Lung (tissue), 12 donors: ENCODE data around the gene UGT1A1. TPM values are rescaled to one million over a fixed set of nuclear protein-coding genes. Genes with fewer than 3 reads are reported as not detected.

Experiments
- ATAC-seq: fragments of 200-7000 bp; cut with Tn5 transposase; one replicate; pipeline ENCODE4 v1.9.1; 2020; ENCODE audit warnings: moderate number of reproducible peaks; ENCODE audit not compliant: insufficient read depth, low FRiP score
- DNase-seq, 3 donors: peaks; one replicate each; pipeline ENCODE4 v3.0.0-alpha.2; 2013 to 2017
- H3K27ac ChIP-seq, 2 donors: one replicate each; pipeline ENCODE4 v1.5.1; 2013; ENCODE audit warnings: mild to moderate bottlenecking in 2 of 2, moderate library complexity in 2 of 2, control low read depth in 1 of 2, inconsistent platforms in 1 of 2, low read depth in 1 of 2, low read length in 1 of 2
- H3K27me3 ChIP-seq, 3 donors: one replicate each; pipeline ENCODE4 v1.5.1; 2013; ENCODE audit warnings: low read length in 2 of 3; ENCODE audit not compliant: control insufficient read depth in 3 of 3, insufficient read depth in 3 of 3
- H3K36me3 ChIP-seq, 4 donors: one replicate each; pipeline ENCODE4 v1.5.1; 2013; ENCODE audit warnings: low read length in 4 of 4, mild to moderate bottlenecking in 1 of 4, moderate library complexity in 1 of 4; ENCODE audit not compliant: control insufficient read depth in 4 of 4, insufficient read depth in 4 of 4
- H3K4me1 ChIP-seq, 5 donors: one replicate each; pipeline ENCODE4 v1.5.1; 2013; ENCODE audit warnings: low read length in 5 of 5, mild to moderate bottlenecking in 2 of 5, moderate library complexity in 1 of 5; ENCODE audit not compliant: control insufficient read depth in 5 of 5, insufficient read depth in 5 of 5
- H3K4me3 ChIP-seq: one replicate; pipeline ENCODE4 v1.5.1; 2013; ENCODE audit warnings: mild to moderate bottlenecking, control low read depth, moderate library complexity
- H3K9ac ChIP-seq, 2 donors: one replicate each; pipeline ENCODE4 v1.5.1; 2013; ENCODE audit warnings: low read length in 2 of 2, control low read depth in 1 of 2; ENCODE audit not compliant: insufficient read depth in 1 of 2
- H3K9me3 ChIP-seq, 4 donors: one replicate each; pipeline ENCODE4 v1.5.1; 2013; ENCODE audit warnings: low read length in 3 of 4, mild to moderate bottlenecking in 1 of 4, moderate library complexity in 1 of 4; ENCODE audit not compliant: control insufficient read depth in 4 of 4, insufficient read depth in 3 of 4
- WGBS, 2 donors: extraction: QIAGEN DNeasy Blood & Tissue Kit; methylation state at CpG; one replicate each; pipeline ENCODE4 v1.1.7; 2013; 5-methylcytosine and 5-hydroxymethylcytosine counted together
- polyA plus RNA-seq, 2 donors: library from polyadenylated mRNA; stranded (reverse); fragments of 200-250 nt; gene quantifications; one replicate each; pipeline ENCODE4 v1.2.1, GENCODE V29; 2013
- total RNA-seq, 2 donors: library from RNA; depleted of rRNA in 1 of 2; stranded (reverse); fragments of >200 nt in 1 of 2; gene quantifications; one replicate each; pipeline ENCODE4 v1.2.1, GENCODE V29; 2014 to 2021
- TF ChIP-seq, protein P1 (sequence below): IDR thresholded peaks from 2 replicates; pipeline ENCODE4 v1.5.1; 2012; ENCODE audit warnings: mild to moderate bottlenecking; ENCODE audit errors: control extremely low read depth, extremely low read depth
- donor health status: control.
- donor health status: control.
- donor health status: Bipolar disorder and iron deficiency.
- donor health status: healthy.
- donor health status: DM: yes; HTN: yes; CAD: no.

Gene UGT1A1
- total and polyA plus RNA-seq, 4 donors: 0.01 to 0.49 (median 0.04) TPM; not detected in 1

- Histone ChIP-seq H3K4me3 (no peak overlapping the region), H3K9ac (no peak overlapping the region), H3K27me3 (no peaks in the 10 kb centered on the region), H3K27ac (no peak overlapping the region), H3K36me3 (no peaks in the 10 kb centered on the region), H3K4me1 (no peaks in the 10 kb centered on the region), H3K9me3 (no peaks in the 10 kb centered on the region)
- WGBS, 2 donors: 73 to 88% methylated on average over 4 of the region's 4 CpGs
- TF ChIP-seq, protein P1, sequence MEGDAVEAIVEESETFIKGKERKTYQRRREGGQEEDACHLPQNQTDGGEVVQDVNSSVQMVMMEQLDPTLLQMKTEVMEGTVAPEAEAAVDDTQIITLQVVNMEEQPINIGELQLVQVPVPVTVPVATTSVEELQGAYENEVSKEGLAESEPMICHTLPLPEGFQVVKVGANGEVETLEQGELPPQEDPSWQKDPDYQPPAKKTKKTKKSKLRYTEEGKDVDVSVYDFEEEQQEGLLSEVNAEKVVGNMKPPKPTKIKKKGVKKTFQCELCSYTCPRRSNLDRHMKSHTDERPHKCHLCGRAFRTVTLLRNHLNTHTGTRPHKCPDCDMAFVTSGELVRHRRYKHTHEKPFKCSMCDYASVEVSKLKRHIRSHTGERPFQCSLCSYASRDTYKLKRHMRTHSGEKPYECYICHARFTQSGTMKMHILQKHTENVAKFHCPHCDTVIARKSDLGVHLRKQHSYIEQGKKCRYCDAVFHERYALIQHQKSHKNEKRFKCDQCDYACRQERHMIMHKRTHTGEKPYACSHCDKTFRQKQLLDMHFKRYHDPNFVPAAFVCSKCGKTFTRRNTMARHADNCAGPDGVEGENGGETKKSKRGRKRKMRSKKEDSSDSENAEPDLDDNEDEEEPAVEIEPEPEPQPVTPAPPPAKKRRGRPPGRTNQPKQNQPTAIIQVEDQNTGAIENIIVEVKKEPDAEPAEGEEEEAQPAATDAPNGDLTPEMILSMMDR: no peak
- DNase-seq (no peak), ATAC-seq (no peak)
Observed at GRCh38 chr2:233766416-233766815, 6.3 kb downstream of the UGT1A1 start.

DNA sequence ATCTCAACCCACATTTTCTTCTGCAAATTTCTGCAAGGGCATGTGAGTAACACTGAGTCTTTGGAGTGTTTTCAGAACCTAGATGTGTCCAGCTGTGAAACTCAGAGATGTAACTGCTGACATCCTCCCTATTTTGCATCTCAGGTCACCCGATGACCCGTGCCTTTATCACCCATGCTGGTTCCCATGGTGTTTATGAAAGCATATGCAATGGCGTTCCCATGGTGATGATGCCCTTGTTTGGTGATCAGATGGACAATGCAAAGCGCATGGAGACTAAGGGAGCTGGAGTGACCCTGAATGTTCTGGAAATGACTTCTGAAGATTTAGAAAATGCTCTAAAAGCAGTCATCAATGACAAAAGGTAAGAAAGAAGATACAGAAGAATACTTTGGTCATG is 8.0 kb downstream of the UGT1A1 start:
- H3K4me3 ChIP-seq: no peak overlapping the region
- ATAC-seq: no peak
- H3K4me1 ChIP-seq: no peaks in the 10 kb centered on the region
- no peak overlapping the region for H3K27ac ChIP-seq
- no peaks in the 10 kb centered on the region for H3K27me3 ChIP-seq
- WGBS, 2 donors: 76 to 80% methylated on average over 4 of the region's 4 CpGs
- DNase-seq: no peak
- H3K9ac ChIP-seq: no peak overlapping the region
- H3K36me3 ChIP-seq: no peaks in the 10 kb centered on the region
- no peaks in the 10 kb centered on the region for H3K9me3 ChIP-seq
- TF ChIP-seq, protein P1: no peak

DNA sequence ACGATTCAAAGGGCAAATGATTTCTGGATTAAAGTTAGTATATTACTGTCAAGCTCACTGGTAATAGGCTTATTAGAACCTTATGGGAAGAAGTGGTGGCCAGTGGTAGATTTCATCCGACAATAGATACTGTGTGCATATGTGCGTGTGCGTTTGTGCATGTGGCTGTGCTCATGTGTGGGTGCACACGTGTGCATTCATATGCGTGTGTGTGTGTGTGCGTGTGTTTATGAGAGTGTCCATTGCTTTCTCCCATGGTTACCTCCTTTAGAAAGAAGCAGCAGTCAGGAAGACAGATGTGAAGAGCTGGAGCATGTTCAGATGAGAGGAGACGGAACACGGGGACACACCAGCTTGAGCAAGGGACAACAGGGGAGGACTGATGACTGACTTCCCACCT is 9.2 kb downstream of the UGT1A1 start:
- Histone ChIP-seq H3K27ac (no peak overlapping the region), H3K36me3 (no peaks in the 10 kb centered on the region), H3K4me3 (no peak overlapping the region), H3K9ac (no peak overlapping the region), H3K9me3 (no peaks in the 10 kb centered on the region), H3K27me3 (no peaks in the 10 kb centered on the region), H3K4me1 (no peaks in the 10 kb centered on the region)
- DNase-seq: no peak
- TF ChIP-seq, protein P1: no peak
- no peak for ATAC-seq
- 93 to 97% methylated on average over 9 of the region's 9 CpGs for WGBS, 2 donors

- Histone ChIP-seq H3K36me3 (no peaks in the 10 kb centered on the region), H3K27me3 (no peaks in the 10 kb centered on the region), H3K4me1 (no peaks in the 10 kb centered on the region), H3K4me3 (no peak overlapping the region), H3K9ac (no peak overlapping the region), H3K9me3 (peaks cover 0 to 6% (median 0%) of the 10 kb centered on the region in 4 donors), H3K27ac (no peak overlapping the region)
- WGBS, 2 donors: 90 to 92% methylated on average over 16 of the region's 16 CpGs
- DNase-seq (no peak), ATAC-seq (no peak)
- TF ChIP-seq, protein P1: no peak
Observed at GRCh38 chr2:233772153-233772552, 12.1 kb downstream of the UGT1A1 start.
